HG03354 (cell line): ENCODE results near the gene VPS41.

Source experiments
- ATAC-seq: cut with Tn5 transposase; IDR thresholded peaks from one replicate; pipeline ENCODE4 v1.9.1; 2021; ENCODE audit warnings: mild to moderate bottlenecking; ENCODE audit not compliant: unreplicated experiment, poor library complexity, severe bottlenecking

The VPS41 gene

DNA sequence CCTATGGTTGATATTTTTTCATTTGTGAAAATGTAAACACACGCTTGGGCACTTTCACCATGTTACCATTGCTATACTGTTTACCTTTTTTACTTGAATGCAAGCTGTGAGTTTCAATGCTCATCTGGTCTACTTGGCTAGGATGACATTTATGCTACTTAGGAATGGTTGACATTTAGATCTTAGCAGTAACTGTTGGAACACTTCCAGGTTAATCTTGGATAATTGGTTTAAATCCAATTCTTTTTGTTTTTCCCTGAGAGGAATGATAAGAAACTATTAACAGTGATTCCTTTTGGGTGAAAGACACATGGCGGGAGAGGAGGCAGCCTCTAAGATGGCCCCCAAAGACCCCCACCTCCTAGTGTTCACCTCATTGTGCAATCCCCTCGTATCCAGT is 226.4 kb downstream of the VPS41 start:
- ATAC-seq, result no peak

DNA sequence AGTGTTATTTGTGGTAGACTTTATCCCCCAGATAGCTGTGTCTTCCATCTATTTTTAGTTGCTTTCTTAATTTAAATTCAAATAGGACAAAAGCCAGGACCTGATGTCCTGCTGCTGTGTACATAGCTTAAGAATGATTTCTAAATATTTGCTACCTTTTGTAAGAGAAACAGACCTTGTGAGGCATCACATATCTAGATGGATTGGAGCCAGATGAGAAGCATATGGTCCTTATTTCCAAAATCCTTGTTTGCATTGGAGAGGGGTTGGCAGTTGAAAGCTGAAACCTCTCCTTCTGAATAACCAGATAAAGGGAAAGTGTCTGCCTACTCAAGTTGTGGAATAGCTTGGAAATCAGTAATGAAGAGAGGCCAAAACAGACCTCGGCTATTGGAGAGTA is 227.1 kb downstream of the VPS41 start:
- no peak for ATAC-seq

DNA sequence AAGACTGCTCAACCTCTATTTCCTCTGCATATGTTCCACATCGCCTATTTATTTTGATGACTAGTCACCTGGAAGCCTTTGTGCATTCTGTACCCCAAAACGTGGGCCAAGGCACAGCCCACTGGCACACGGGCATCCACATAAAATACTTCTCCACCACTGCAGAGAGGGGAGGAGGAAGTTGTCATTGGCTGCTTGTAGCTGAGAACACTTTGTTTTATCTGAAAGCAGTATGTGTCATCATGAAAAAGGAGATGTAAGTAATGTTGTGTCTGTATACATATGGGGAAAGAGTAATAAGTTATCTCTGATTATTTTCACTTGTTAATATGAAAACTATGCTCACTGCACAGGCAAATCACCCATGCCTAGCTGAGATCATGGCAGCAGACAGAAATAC is 229.6 kb downstream of the VPS41 start:
- no peak for ATAC-seq

DNA sequence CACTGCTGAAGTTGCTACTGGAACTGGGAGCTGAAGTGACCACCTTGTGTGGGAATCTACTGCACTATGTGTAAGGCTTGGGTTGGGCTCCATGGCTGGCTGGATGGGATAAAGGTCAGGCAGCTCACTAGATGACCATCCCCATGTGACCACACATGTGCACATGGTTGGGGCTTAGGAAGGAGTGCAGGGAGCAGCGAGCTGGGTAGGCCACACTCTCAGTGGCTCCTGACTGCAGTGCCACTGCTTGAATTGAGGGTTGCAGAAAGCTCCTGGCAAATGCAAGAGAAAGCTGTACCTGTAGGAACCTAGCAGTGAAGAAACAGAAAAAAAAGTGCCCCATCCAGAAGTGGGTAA is 230.3 kb downstream of the VPS41 start:
- ATAC-seq, result no peak

DNA sequence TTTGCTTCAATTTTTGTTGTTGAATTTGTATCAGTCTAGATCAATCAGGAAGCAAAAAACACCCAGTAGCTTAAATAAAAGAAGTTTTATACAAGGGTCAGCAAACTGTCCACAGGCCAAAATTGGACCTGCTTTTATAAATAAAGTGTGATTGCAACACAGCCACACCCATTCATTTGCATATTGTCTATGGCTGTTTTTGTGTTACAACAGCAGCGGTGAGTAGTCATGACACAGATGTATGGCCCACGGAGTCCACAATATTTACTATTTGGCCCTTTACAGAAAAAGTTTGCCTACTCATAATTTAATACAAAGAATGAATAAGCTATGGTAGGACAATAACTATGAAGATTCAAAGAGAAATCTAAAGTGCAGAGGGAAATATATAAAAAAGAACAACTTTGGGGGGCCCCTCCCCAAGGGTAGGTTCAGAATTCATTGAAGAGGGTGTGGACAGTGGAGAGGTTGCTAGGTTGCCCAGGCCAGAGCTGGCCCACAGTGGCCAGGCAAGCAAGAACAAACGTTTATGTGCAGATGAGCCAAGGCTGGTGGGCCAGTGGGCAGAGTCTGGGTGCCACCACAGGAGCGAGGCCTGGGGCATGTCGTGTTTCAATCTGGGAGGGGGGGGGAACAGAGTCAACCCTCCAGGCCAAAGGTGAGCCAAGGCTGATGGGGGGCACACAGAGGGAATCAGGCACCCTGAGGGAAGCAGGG is 230.9 kb downstream of the VPS41 start:
- no peak for ATAC-seq

DNA sequence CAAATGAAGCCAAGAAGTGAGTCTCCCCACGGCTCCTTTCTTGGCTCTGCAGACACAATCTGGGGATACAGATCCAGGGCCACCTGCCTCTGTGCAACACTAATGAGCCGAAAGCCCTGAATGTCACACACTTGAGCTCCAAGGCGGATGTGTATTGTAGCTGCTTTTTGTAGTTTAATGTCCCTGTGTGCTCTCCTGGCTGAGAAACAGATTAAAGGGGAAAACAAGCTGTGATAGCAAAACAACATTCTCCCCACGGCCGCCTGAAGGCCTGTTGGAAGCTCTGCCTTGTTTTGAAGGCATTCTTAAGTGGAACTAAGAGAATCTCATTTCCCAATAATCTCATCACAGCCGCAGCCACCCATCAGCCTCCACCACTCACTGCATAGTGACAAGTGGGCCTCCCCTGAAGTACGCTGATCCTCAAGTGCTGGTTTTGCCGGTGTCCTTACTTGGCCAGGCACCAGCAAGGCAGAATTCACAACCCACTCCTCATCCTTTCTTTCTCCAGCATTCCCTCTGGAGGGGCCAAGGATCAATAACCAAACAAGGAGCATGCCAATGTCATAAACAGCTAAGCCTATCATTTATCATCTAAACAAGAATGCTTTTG is 233.4 kb downstream of the VPS41 start:
- ATAC-seq, result no peak

DNA sequence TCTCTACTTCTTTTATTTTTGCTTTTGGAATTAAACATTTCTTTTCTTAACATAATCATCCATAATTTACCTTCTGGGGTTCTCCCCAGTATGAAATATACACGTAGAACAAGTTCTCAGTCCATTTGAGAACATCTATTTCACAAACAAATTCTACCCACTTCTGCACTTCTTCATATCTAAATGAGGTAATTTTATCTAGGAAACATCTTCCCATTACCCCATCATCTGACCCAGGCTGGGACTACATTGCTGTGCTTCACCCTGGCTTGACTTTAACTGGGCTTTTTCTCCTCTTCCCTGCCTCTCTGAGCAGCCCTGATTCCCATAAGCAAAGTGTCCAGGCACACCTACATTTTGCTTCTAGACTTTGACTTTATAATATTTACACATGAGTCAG is 234.5 kb downstream of the VPS41 start:
- no peak for ATAC-seq

DNA sequence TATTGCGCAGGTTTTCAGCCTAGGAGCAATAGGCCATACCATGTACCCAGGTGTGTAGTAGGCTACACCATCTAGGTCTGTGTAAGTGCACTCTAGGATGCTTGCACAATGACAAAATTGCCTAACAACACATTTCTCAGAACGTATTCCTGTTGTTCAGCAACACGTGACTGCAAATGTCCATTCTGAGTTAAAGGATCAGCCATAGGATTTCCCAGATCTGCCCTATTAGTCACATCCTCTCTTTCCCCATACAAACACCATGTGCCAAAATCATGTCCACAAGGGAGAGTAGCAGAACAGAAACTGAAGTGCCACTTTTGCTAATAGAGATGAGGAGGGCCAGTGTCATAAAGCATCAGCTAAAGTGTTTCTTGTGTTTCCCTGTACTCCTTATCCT is 235.2 kb downstream of the VPS41 start:
- no peak for ATAC-seq
